ENCODE results near the gene PBX1. TPM values are rescaled to one million over a fixed set of nuclear protein-coding genes. Genes with fewer than 3 reads are reported as not detected.

PBX1 gene
- total RNA-seq, 3 donors from 2014 or later (not counting 1 experiment from before 2014, with no cell fraction given): 0.54 to 3.5 (median 1.4) TPM

DNA sequence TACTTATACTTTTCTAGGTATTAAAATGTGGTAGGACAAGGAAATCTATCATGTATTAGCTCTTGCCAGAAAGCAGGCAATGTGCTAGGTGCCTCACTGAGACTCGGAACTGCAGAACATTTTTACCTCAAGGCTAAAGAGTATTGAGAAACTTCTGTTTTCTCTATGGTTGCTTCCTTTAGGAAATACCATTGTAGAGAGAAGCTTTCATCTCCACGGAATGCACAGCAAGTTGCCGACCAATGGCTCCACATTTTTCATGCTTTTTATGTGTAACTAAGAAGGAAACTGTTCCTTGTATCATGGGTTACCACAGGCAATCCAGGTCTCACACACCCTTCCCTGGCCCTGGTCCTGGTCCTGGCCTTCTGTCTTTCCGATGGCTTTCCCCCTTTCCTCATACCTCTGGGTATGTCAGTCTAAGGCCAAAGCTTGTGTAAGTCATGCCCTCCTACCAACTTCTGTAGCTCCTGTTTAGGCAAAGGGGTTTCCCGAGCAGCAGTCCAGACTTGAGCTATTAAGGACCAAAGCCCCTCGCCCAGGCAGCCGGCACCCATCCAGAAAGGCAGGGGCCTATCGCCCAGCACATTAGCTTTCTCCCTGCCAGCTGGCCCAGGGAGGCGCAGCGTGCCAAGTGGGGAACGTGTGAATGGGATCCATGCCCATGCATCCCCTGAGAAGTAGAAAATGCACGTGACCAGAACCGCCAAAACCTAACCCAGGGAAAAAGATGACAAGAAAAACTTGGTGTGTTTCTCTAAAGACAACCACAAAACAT, 225.0 kb downstream of the PBX1 start:
- Mint-ChIP-seq H3K4me3 (no peak overlapping the region), H3K36me3 (no peaks in the 10 kb centered on the region), H3K27ac (no peak overlapping the region), H3K27me3 (ENCODE audit: low read depth in 2 of 2) (peaks cover 52 to 89% of the 10 kb centered on the region in 2 donors), H3K9me3 (no peaks in the 10 kb centered on the region), H3K4me1 (peaks cover 3 to 7% of the 10 kb centered on the region in 2 donors)
- 91% methylated on average over 13 of the region's 13 CpGs for WGBS (ENCODE audit: insufficient coverage)
- intact Hi-C loops (cut with micrococcal nuclease): no loop called here
- H3K4me3 ChIP-seq (ENCODE audit: low read length): no peak overlapping the region
- no peaks in the 10 kb centered on the region for H3K36me3 ChIP-seq (ENCODE audit: control insufficient read depth, insufficient read depth, low read length)
- ATAC-seq: no peak
- no peaks in the 10 kb centered on the region for H3K9me3 ChIP-seq (ENCODE audit: control insufficient read depth, insufficient read depth, low read length)
- H3K27me3 ChIP-seq (ENCODE audit: control insufficient read depth, insufficient read depth, low read length): peaks cover 23% of the 10 kb centered on the region
- DNase-seq: no peak
- H3K27ac ChIP-seq (ENCODE audit: low read length): no peak overlapping the region
- TF ChIP-seq, protein P1, sequence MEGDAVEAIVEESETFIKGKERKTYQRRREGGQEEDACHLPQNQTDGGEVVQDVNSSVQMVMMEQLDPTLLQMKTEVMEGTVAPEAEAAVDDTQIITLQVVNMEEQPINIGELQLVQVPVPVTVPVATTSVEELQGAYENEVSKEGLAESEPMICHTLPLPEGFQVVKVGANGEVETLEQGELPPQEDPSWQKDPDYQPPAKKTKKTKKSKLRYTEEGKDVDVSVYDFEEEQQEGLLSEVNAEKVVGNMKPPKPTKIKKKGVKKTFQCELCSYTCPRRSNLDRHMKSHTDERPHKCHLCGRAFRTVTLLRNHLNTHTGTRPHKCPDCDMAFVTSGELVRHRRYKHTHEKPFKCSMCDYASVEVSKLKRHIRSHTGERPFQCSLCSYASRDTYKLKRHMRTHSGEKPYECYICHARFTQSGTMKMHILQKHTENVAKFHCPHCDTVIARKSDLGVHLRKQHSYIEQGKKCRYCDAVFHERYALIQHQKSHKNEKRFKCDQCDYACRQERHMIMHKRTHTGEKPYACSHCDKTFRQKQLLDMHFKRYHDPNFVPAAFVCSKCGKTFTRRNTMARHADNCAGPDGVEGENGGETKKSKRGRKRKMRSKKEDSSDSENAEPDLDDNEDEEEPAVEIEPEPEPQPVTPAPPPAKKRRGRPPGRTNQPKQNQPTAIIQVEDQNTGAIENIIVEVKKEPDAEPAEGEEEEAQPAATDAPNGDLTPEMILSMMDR (IDR thresholded peaks at IDR 0.05): no peak
- peaks cover 6% of the 10 kb centered on the region for H3K4me1 ChIP-seq (ENCODE audit: control insufficient read depth, insufficient read depth, low read length)

GRCh38 chr1:164784960-164785359, 226.0 kb downstream of the PBX1 start:
- no peaks in the 10 kb centered on the region for H3K9me3 ChIP-seq (ENCODE audit: control insufficient read depth, insufficient read depth, low read length)
- Mint-ChIP-seq H3K4me3 (no peak overlapping the region), H3K4me1 (peaks cover 3 to 7% of the 10 kb centered on the region in 2 donors), H3K36me3 (no peaks in the 10 kb centered on the region), H3K9me3 (no peaks in the 10 kb centered on the region), H3K27ac (no peak overlapping the region), H3K27me3 (ENCODE audit: low read depth in 2 of 2) (peaks cover 48 to 89% of the 10 kb centered on the region in 2 donors)
- intact Hi-C loops (cut with micrococcal nuclease): no loop called here
- H3K4me3 ChIP-seq (ENCODE audit: low read length): no peak overlapping the region
- no peaks in the 10 kb centered on the region for H3K36me3 ChIP-seq (ENCODE audit: control insufficient read depth, insufficient read depth, low read length)
- ATAC-seq: no peak
- peaks cover 6% of the 10 kb centered on the region for H3K4me1 ChIP-seq (ENCODE audit: control insufficient read depth, insufficient read depth, low read length)
- DNase-seq: no peak
- 88% methylated on average over 6 of the region's 6 CpGs for WGBS (ENCODE audit: insufficient coverage)
- TF ChIP-seq, protein P1 (IDR thresholded peaks at IDR 0.05): no peak
- H3K27ac ChIP-seq (ENCODE audit: low read length): no peak overlapping the region
- H3K27me3 ChIP-seq (ENCODE audit: control insufficient read depth, insufficient read depth, low read length): peaks cover 18% of the 10 kb centered on the region

- Histone ChIP-seq H3K9me3 (ENCODE audit: control insufficient read depth, insufficient read depth, low read length) (no peaks in the 10 kb centered on the region), H3K27ac (ENCODE audit: low read length) (no peak overlapping the region), H3K27me3 (ENCODE audit: control insufficient read depth, insufficient read depth, low read length) (peaks cover 13% of the 10 kb centered on the region), H3K4me1 (ENCODE audit: control insufficient read depth, insufficient read depth, low read length) (peaks cover 6% of the 10 kb centered on the region), H3K4me3 (ENCODE audit: low read length) (no peak overlapping the region), H3K36me3 (ENCODE audit: control insufficient read depth, insufficient read depth, low read length) (no peaks in the 10 kb centered on the region)
- ATAC-seq (no peak), DNase-seq (no peak)
- Mint-ChIP-seq H3K36me3 (no peaks in the 10 kb centered on the region), H3K4me3 (no peak overlapping the region), H3K27me3 (ENCODE audit: low read depth in 2 of 2) (peaks cover 41 to 88% of the 10 kb centered on the region in 2 donors), H3K4me1 (peaks cover 3 to 7% of the 10 kb centered on the region in 2 donors), H3K27ac (no peak overlapping the region), H3K9me3 (no peaks in the 10 kb centered on the region)
- TF ChIP-seq, protein P1 (IDR thresholded peaks at IDR 0.05): no peak
- 84% methylated on average over 6 of the region's 6 CpGs for WGBS (ENCODE audit: insufficient coverage)
- intact Hi-C loops (cut with micrococcal nuclease): loop anchor here (2.0 kb wide), 2 partner anchors 1257 to 1427 kb away; no protein-coding TSS in a partner anchor
These were observed 227.0 kb downstream of the PBX1 start for GRCh38 chr1:164785841-164786534.
